PC-3 (cell line): Measurements from ENCODE around the gene TOMM22.

Experiments
- CTCF ChIP-seq: fragments of 300-600 bp; sonication (generic); conservative IDR thresholded peaks from 2 replicates; pipeline ENCODE4 v1.5.1; 2017; ENCODE audit warnings: antibody characterized with exemption, low read depth, mild to moderate bottlenecking, low read length
- EZH2 ChIP-seq: fragments of 300-600 bp; sonication (generic); IDR thresholded peaks from one replicate; pipeline ENCODE4 v1.6.1; 2017; ENCODE audit warnings: antibody characterized with exemption, mild to moderate bottlenecking, low read length; ENCODE audit not compliant: unreplicated experiment

GRCh38 chr22:38675833-38676232, 5.9 kb upstream of the TOMM22 start:
- TF ChIP-seq CTCF: no peak
- no peak for TF ChIP-seq EZH2
